Astrocyte of the cerebellum (primary cell): ENCODE measurements around the gene P2RX6.

Experiments used
- DNase-seq: peaks from one replicate; pipeline ENCODE4 v3.0.0-alpha.2; 2011; ENCODE audit warnings: low read depth
- H3K4me3 ChIP-seq: 2 replicates; pipeline ENCODE4 v1.5.1; 2011; ENCODE audit warnings: mild to moderate bottlenecking, low read depth, low read length, moderate library complexity
- CTCF ChIP-seq: IDR thresholded peaks from 2 replicates; pipeline ENCODE4 v1.5.1; 2012; ENCODE audit warnings: low read length, low read depth, moderate library complexity, mild to moderate bottlenecking; ENCODE audit errors: missing control alignments
- in situ Hi-C: cut with HindIII; loops from 2 replicates; pipeline ENCODE4 v1.10.0; 2017; ENCODE audit warnings: low sequenced_read_pairs

Gene P2RX6

GRCh38 chr22:21022955-21023614, 8.1 kb downstream of the P2RX6 start:
- in situ Hi-C loops = no loop called here
- no peak for DNase-seq
- H3K4me3 ChIP-seq = no peak overlapping the region
- no peak for TF ChIP-seq CTCF

- no peak for DNase-seq
- TF ChIP-seq CTCF = no peak
- no peak overlapping the region for H3K4me3 ChIP-seq
- in situ Hi-C loops = no loop called here
Measured at GRCh38 chr22:21025266-21025665, 10.3 kb downstream of the P2RX6 start.

GRCh38 chr22:21025763-21026755, 11.1 kb downstream of the P2RX6 start:
- DNase-seq = no peak
- in situ Hi-C loops = no loop called here
- TF ChIP-seq CTCF = no peak
- H3K4me3 ChIP-seq = no peak overlapping the region

GRCh38 chr22:21026783-21027692, 12.1 kb downstream of the P2RX6 start:
- H3K4me3 ChIP-seq = no peak overlapping the region
- peak; percentile 50 for DNase-seq
- TF ChIP-seq CTCF = no peak
- in situ Hi-C loops = no loop called here

- DNase-seq = no peak
- in situ Hi-C loops = no loop called here
- no peak overlapping the region for H3K4me3 ChIP-seq
- no peak for TF ChIP-seq CTCF
Measured at GRCh38 chr22:21028277-21029251, 13.6 kb downstream of the P2RX6 start.
